Measurements from ENCODE around the gene RGS8. TPM values are rescaled to one million over a fixed set of nuclear protein-coding genes. Genes with fewer than 3 reads are reported as not detected.
"Not testable (repeated sequence)": the region's sequence is repeated elsewhere in the genome, so short reads cannot be mapped to it uniquely, and the experiment has no call there.

RGS8 gene
- total RNA-seq, 1 donor from 2014 or later = not detected

DNA sequence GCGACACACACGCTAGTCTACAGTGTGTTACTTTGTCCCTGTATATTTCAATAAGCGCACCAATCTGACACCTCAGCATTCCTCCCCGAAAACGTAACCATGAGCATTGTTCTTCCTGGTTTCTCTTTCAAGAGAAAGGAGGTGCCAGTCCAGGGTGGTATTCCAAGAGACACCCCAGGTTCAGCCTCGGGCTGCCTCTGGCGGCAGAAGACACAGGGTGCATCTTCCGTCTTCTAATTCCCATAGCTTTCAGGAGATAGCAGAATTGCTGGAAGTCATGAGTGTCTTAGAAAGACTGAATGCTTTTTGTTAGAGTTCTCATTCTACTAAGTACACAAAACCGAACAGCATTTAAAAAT lies 15.9 kb upstream of the RGS8 start:
- DNase-seq = no peak

- DNase-seq = peak; percentile 62
Observed at GRCh38 chr1:182699393-182700350, 15.3 kb upstream of the RGS8 start.

DNA sequence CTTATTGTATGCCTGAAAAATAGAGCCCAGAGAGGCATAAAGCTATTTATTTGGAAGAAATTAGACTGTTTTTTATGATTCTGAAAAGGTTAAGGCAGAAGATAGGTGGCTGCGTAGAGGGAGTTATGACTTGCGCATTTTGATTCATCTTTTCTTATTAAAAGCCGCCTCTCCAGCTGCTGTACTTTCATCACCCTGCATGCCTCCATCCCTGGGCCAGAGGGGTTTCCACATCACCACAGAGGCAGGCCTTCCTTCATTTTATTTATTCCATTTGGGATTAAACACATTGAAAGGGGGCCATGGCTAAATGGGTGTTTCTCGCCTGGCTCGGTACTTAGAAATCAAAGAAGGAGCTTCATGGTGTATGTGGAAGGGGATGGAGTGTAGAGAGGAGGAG lies 14.6 kb upstream of the RGS8 start:
- no peak for DNase-seq

DNA sequence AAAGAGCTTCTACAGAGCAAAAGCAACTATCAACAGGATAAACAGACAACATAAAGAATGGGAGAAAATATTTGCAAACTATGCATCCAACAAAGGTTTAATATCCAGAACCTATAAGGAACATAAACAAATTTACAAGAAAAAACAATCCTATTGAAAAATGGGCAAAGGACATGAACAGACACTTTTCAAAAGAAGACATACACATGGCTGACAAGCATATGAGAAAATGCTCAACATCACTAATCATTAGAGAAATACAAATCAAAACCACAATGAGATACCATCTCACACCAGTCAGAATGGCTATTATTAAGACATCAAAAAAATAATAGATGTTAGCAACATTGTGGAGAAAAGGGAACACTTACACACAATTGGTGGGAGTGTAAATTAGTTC lies 8.8 kb upstream of the RGS8 start:
- DNase-seq = not testable (repeated sequence)

DNA sequence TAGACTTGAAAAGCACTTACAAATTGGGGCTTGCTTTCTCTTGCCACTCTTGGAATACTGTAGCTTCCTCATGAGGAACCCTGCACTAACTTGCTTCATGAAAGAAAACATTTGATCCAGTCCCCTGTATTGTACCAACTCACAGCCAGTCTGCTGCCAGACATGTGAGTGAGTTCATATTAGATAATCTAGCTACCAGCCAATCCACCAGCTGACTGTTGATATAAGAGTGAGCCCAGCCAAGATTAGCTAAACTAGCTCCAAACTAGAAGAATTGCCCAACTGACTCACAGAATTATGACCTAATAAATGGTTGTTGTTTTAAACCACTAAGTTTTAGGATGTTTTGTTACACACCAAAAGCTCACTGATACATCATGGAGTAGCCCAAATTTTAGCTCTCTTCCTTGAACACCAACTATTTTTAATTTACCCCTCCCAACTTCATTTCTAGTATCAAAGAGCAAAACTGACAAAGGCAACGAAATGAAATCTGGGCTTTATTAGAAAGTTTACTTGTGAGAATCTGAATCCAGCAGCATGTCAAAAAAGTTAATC lies 6.6 kb upstream of the RGS8 start:
- DNase-seq = no peak

- DNase-seq = no peak
Observed at GRCh38 chr1:182688436-182689205, 4.2 kb upstream of the RGS8 start.

GRCh38 chr1:182687361-182687760 lies 3.0 kb upstream of the RGS8 start:
- DNase-seq = no peak

- DNase-seq = no peak
Observed at GRCh38 chr1:182686446-182686845, 2.1 kb upstream of the RGS8 start.

GRCh38 chr1:182685215-182685614 lies 828 bp upstream of the RGS8 start:
- DNase-seq = no peak

- no peak for DNase-seq
Observed at GRCh38 chr1:182682898-182683501, 1.4 kb downstream of the RGS8 start.

DNA sequence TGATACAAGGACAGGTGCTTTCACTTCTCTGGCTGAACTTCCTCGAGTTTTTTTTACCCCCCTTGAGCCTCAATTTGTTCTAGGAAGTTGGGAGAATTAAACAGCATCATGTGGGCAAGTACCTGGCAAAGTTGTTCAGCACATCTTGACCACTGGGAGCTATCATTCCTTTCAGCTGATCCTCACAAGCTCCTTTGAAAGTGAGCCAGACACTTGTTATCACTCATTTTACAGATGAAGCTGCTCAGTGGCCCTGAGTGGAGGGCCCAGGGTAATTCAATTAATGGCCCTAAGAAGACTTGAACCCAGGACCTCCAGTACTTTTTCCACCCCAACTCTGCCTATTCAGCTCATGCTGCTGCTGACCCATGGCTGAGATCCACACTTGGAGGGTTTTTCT lies 2.0 kb downstream of the RGS8 start:
- DNase-seq = no peak

- no peak for DNase-seq
Observed at GRCh38 chr1:182681568-182681912, 2.8 kb downstream of the RGS8 start.

GRCh38 chr1:182680901-182681567 lies 3.4 kb downstream of the RGS8 start:
- DNase-seq = no peak

- no peak for DNase-seq
Observed at GRCh38 chr1:182680408-182680807, 4.0 kb downstream of the RGS8 start.

- DNase-seq = no peak
Observed at GRCh38 chr1:182679684-182680083, 4.7 kb downstream of the RGS8 start.

DNA sequence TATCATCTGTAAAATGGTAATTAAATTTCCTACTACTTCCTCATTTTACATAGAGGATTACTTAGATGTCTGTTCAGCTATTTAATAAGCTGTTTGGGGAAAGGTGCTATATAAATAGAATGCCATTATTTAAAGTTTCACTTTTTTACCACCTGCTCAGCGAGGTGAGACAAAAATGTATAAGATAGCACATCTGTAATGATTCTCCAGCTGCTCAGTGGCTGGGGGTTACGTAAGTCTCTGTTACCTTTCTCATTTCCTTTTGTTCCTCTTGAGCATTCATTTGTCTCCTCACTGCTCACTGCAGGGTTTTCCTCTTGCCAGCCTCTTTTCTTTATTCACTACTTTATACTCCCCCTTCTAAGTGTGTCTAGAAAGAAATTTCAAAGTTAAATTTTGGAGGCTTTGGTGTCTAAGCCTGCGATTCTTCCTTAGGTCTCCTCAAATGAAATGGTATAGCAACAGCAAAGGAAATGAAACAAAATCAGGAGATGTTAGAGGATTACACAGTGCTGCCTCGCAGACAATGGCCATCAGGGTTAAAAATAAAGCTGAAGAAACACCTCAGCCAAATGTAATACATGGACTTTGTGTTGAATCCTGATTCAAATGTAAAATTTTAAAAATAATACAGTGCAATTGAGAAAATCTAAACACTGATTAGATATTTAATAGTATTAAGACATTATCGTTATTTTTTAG lies 6.8 kb downstream of the RGS8 start:
- no peak for DNase-seq

DNA sequence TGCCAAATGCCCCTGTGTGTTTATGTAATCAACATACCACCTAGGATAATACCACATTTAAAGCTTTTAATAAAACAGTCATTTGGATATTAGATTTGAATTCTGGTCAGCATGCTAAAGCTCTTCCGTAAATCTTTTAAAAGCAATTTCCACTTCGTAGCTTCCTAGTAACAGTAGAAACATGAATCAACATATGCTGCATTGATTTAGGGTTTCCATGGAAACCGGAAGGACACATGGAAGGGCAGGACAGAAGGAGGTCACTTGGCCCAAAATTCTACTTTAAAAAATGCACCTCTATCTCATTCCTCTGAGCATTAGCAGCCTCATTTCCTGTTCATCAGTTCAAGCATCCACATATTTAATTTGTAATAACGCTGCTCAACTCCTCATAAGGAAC lies 8.1 kb downstream of the RGS8 start:
- no peak for DNase-seq

DNA sequence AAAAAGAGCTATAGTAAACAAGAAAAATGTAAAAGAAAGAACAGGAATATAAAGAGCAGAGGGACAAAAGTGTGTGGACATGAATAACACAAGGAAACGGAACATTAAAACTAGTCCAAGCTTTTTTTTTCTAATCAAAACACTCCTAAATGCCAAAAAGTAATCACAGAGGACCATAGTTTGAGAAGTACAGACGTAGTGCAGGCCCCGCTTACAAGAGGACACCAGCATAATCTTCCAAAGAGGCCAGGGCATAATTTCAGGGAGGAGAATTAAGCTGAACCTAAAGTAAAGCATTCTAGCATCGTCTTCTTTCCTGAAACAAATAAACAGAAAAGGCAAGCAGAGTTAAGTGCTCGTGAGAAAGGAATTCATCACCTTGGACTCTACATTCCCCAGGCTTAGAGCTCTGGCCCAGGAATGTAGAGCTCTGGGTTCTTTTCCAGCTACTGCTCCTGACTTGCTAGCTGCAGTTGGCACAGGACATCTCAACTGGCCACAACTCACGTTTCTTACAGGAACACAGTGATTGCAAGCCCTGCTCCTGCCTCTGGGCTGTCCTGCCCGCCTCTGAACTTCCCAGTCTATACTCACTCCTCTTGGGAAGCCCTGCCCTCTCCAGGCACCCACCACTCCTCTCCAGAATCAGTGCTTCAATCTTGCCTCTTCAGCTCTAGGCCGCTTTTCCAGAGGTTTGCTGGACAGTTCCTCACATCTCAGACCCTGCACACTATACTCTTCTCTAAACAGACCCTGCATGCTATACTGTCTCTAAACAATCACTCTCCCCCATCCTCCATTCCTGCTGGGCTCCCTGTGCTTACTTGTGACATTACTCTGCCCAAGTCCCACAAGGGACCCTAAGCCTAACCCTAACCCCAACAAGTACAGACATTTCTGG lies 9.8 kb downstream of the RGS8 start:
- DNase-seq = no peak

DNA sequence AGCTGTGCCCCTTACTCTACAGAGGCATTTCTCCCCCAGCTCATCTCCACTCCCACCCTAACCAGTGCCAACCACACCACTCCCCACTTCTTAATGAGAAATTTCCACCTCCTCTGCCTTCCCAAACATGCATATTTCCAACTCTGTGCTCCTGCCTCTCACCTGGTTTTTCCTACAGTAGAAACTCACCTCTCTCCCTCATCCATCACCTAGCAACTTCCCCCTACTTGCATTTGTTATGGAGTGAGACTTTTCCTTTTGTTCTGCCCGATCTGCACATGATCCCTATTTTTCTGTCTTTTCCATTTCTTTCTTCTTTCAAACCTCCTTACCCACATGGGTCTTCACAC lies 11.9 kb downstream of the RGS8 start:
- no peak for DNase-seq

DNA sequence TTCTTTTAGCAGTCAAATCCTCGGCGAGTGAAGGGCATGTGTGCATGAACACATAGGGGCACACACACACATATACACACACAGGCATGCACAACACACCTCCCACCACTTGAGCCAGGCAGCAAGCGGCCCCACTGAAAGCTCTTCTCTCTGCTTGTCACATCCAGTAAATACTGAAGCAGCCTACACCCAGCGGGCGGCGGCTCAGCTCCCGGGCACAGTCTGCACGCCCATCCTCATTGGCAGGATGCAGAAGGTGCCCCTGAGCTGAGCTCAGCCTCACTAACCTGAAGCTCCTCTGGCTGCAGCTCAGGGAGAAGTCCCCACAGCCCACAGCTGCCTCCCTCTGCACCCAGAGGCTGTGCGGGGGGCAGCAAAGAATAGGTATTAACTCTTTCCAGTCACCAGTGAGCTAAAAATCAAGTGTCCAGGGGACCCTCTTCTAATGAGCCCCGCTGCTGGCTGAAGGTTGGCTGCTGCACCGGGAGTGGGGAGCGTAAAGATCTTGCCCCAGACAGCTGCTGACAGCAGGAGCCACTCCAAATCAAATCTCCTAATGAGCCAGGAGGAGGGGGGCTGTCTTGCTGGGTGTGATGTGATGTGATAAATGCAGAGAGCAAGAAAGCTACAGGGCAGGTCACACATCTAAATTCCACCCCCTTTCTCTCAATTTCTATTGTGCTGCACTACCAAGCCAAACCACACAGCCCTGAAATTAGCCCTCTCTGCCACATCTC lies 12.5 kb downstream of the RGS8 start:
- no peak for DNase-seq

Data from skin of body (tissue), 2 donors.